GM12872 (cell line): ENCODE results near the gene FANCM.

Experiments
- CTCF ChIP-seq: IDR thresholded peaks from 3 replicates; pipeline ENCODE4 v1.5.1; 2011; ENCODE audit warnings: low read depth, mild to moderate bottlenecking, low read length, moderate library complexity; ENCODE audit not compliant: insufficient read depth

The FANCM gene

GRCh38 chr14:45204241-45204640 is 68.5 kb downstream of the FANCM start:
- TF ChIP-seq CTCF, result no peak

- no peak for TF ChIP-seq CTCF
Observed at GRCh38 chr14:45210159-45210558, 74.4 kb downstream of the FANCM start.

- TF ChIP-seq CTCF, result no peak
Observed at GRCh38 chr14:45211295-45211694, 75.6 kb downstream of the FANCM start.

GRCh38 chr14:45212231-45212630 is 76.5 kb downstream of the FANCM start:
- TF ChIP-seq CTCF, result no peak

- TF ChIP-seq CTCF, result no peak
Observed at GRCh38 chr14:45222485-45223262, 86.9 kb downstream of the FANCM start.

GRCh38 chr14:45227566-45227965 is 91.8 kb downstream of the FANCM start:
- no peak for TF ChIP-seq CTCF

- TF ChIP-seq CTCF, result no peak
Observed at GRCh38 chr14:45238988-45239387, 103.3 kb downstream of the FANCM start.
